WERI-Rb-1 (cell line): Measurements from ENCODE around the gene BTNL9.

Source experiments
- DNase-seq: peaks from one replicate; pipeline ENCODE4 v3.0.0-alpha.2; 2020
- H3K27ac ChIP-seq: fragments of 250-450 bp; sonication (Bioruptor Pico); 2 replicates; pipeline ENCODE4 v1.5.1; 2020; ENCODE audit warnings: mild to moderate bottlenecking, moderate library complexity
- H3K27me3 ChIP-seq: fragments of 250-450 bp; sonication (Bioruptor Pico); 2 replicates; pipeline ENCODE4 v1.5.1; 2021; ENCODE audit warnings: mild to moderate bottlenecking, low read depth, moderate library complexity; ENCODE audit not compliant: insufficient read depth, severe bottlenecking
- H3K36me3 ChIP-seq: fragments of 250-450 bp; sonication (Bioruptor Pico); 2 replicates; pipeline ENCODE4 v1.5.1; 2020; ENCODE audit warnings: mild to moderate bottlenecking, moderate library complexity
- H3K4me3 ChIP-seq: 2 replicates; pipeline ENCODE4 v1.5.1; 2011; ENCODE audit warnings: low read depth, mild to moderate bottlenecking, control low read depth, low read length
- H3K9me3 ChIP-seq: fragments of 250-450 bp; sonication (Bioruptor Pico); 2 replicates; pipeline ENCODE4 v1.5.1; 2021; ENCODE audit warnings: mild to moderate bottlenecking, moderate library complexity; ENCODE audit not compliant: severe bottlenecking
- TF ChIP-seq, protein P1 (sequence below): IDR thresholded peaks from 2 replicates; pipeline ENCODE4 v1.5.1; 2011; ENCODE audit warnings: low read depth, mild to moderate bottlenecking, control low read depth, inconsistent platforms, low read length

The BTNL9 gene

GRCh38 chr5:181056431-181056830 is 16.4 kb downstream of the BTNL9 start:
- no peak overlapping the region for H3K4me3 ChIP-seq
- TF ChIP-seq, protein P1, sequence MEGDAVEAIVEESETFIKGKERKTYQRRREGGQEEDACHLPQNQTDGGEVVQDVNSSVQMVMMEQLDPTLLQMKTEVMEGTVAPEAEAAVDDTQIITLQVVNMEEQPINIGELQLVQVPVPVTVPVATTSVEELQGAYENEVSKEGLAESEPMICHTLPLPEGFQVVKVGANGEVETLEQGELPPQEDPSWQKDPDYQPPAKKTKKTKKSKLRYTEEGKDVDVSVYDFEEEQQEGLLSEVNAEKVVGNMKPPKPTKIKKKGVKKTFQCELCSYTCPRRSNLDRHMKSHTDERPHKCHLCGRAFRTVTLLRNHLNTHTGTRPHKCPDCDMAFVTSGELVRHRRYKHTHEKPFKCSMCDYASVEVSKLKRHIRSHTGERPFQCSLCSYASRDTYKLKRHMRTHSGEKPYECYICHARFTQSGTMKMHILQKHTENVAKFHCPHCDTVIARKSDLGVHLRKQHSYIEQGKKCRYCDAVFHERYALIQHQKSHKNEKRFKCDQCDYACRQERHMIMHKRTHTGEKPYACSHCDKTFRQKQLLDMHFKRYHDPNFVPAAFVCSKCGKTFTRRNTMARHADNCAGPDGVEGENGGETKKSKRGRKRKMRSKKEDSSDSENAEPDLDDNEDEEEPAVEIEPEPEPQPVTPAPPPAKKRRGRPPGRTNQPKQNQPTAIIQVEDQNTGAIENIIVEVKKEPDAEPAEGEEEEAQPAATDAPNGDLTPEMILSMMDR, result no peak
- no peaks in the 10 kb centered on the region for H3K36me3 ChIP-seq
- H3K27me3 ChIP-seq, result peaks cover 43% of the 10 kb centered on the region
- no peaks in the 10 kb centered on the region for H3K9me3 ChIP-seq
- H3K27ac ChIP-seq, result no peak overlapping the region
- DNase-seq, result no peak

DNA sequence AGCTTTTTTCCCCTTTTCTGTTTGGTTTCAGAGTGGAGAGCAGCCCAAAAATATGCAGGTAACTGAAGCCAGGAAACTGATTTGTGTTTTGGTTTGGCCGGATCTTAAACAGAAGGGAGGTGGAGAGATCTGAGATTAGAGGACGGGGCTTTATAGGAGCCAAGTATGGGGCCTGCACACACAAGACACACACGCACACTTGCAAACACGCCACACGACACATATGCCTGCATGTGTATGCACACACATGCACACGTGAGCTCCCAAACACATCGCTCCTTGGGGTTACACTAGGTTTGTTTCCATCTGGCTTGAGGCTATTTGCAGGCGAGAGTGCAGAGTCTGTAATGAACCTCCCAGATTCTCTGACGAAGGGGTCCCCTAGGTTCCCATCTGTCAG is 18.3 kb downstream of the BTNL9 start:
- TF ChIP-seq, protein P1, result no peak
- no peak overlapping the region for H3K27ac ChIP-seq
- no peaks in the 10 kb centered on the region for H3K36me3 ChIP-seq
- no peaks in the 10 kb centered on the region for H3K9me3 ChIP-seq
- DNase-seq, result no peak
- no peak overlapping the region for H3K4me3 ChIP-seq
- H3K27me3 ChIP-seq, result peaks cover 40% of the 10 kb centered on the region

DNA sequence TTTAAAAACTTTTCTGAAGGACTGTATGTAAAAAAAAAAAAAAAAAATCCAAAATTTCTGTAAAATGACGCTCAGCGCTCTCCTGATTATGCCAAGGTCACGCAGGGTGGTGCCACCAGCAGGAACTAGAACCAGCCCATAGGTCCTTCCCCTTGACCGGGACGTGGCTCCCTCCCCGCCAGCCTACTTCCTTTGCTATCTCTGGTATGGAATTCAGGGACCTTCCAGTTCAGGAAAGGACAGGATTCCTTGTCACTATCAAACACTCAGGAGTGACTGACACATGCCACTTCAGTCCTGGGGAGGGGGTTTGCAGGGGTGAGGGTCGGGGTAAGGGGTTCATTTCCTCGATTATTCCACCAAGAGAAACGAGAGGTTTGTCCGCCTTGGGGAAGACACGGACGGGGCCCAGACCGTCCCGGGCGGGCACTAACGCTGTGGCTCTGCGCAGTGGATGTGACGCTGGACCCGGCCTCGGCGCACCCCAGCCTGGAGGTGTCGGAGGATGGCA is 18.8 kb downstream of the BTNL9 start:
- H3K4me3 ChIP-seq, result no peak overlapping the region
- TF ChIP-seq, protein P1, result no peak
- H3K36me3 ChIP-seq, result no peaks in the 10 kb centered on the region
- peaks cover 34% of the 10 kb centered on the region for H3K27me3 ChIP-seq
- H3K27ac ChIP-seq, result no peak overlapping the region
- no peak for DNase-seq
- no peaks in the 10 kb centered on the region for H3K9me3 ChIP-seq

- no peak for DNase-seq
- H3K9me3 ChIP-seq, result no peaks in the 10 kb centered on the region
- TF ChIP-seq, protein P1, result no peak
- H3K4me3 ChIP-seq, result no peak overlapping the region
- H3K27me3 ChIP-seq, result peaks cover 29% of the 10 kb centered on the region
- no peaks in the 10 kb centered on the region for H3K36me3 ChIP-seq
- no peak overlapping the region for H3K27ac ChIP-seq
These were observed 19.5 kb downstream of the BTNL9 start for GRCh38 chr5:181059297-181060230.

GRCh38 chr5:181060231-181060590 is 20.1 kb downstream of the BTNL9 start:
- DNase-seq, result no peak
- Histone ChIP-seq H3K9me3 (no peaks in the 10 kb centered on the region), H3K4me3 (no peak overlapping the region), H3K27me3 (peaks cover 36% of the 10 kb centered on the region), H3K36me3 (no peaks in the 10 kb centered on the region), H3K27ac (no peak overlapping the region)
- TF ChIP-seq, protein P1, result no peak

DNA sequence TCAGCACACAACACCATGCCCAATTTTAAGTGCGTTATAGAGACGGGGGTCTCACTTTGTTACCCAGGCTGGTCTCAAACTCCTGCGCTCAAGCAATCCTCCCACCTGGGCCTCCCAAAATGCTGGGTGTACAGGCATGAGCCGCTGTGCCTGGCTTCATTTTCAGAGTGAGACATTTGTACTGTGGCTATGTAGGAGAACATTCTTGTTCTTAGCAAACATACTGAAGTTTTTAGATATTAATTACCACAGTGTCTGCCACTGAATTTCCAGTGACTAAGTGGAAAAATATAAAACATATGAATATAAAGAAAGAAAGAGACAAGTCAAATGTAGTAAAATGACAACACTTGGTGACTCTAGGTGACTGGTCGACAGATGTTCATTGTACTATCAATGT is 20.9 kb downstream of the BTNL9 start:
- Histone ChIP-seq H3K36me3 (no peaks in the 10 kb centered on the region), H3K27me3 (peaks cover 36% of the 10 kb centered on the region)

More for the DNA sequence above, 20.9 kb downstream of the BTNL9 start:
- no peak for DNase-seq
- Histone ChIP-seq H3K9me3 (no peaks in the 10 kb centered on the region), H3K27ac (no peak overlapping the region), H3K4me3 (no peak overlapping the region)
- TF ChIP-seq, protein P1, result no peak
